Measurements from ENCODE around the gene NME3. TPM values are rescaled to one million over a fixed set of nuclear protein-coding genes. Genes with fewer than 3 reads are reported as not detected.

Gene NME3
- total and polyA plus RNA-seq, 9 of the 15 experiments (the other 6 are each of a cell fraction or from before 2014, with no cell fraction given), result 0.68 to 76.3 (median 11.5) TPM

DNA sequence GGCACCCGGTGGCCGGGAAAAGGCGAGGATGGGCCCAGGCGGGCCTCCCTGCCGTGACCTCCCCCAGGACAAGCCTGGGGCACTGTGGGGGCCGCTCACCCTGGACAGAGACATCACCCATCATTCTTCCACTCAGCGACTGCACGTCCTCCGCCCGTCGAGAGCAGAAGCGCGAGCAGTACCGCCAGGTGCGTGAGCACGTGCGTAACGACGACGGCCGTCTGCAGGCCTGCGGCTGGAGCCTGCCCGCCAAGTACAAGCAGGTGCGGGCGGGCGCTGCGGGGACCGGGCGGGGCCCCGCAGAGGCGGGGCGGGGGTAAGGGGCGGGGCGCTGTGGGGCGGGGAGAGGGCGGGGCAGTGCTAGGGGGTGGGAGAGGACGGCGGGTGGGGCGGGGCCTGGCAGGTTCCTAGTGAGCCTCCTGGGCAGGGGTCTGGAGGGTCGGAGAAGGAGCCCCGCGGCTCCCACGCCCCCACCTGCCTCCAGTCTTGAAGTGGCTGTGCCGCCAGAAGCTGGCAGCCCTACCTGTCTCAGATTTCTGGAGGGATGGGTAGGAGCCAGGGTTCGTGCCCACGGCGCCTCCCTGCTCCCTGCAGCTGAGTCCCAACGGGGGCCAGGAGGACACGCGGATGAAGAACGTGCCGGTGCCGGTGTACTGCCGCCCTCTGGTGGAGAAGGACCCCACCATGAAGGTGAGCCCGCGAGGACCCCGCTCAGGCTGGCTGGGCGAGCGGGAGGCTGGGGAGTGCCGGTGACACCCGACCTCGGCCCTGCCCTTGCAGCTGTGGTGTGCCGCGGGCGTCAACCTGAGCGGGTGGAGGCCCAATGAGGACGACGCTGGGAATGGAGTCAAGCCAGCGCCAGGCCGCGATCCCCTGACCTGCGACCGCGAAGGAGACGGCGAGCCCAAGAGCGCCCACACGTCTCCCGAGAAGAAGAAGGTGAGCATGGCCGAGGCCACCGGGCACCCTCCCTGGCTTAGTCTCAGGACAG lies 7.5 kb downstream of the NME3 start (continued):
- TF ChIP-seq ZNF311 (CRISPR knock-in tag; IDR thresholded peaks at IDR 0.05) (no peak), BRD9 (IDR thresholded peaks at IDR 0.05; ENCODE audit: low read depth, partially characterized antibody) (no peak), SRF (CRISPR knock-in tag; IDR thresholded peaks at IDR 0.05) (no peak), ZNF644 (tag; IDR thresholded peaks at IDR 0.05; ENCODE audit: low read depth) (no peak), ETS2 (tag; IDR thresholded peaks at IDR 0.05; ENCODE audit: borderline replicate concordance, poor library complexity, severe bottlenecking) (no peak), ZNF79 (CRISPR knock-in tag; IDR thresholded peaks at IDR 0.05; ENCODE audit: low read depth) (no peak), ILK (tag; IDR thresholded peaks at IDR 0.05; ENCODE audit: borderline replicate concordance, low read depth) (no peak), GATAD2B (IDR thresholded peaks at IDR 0.05; ENCODE audit: borderline replicate concordance) (no peak), NFYB (IDR thresholded peaks at IDR 0.05; ENCODE audit: extremely low read depth, insufficient read length) (no peak), SMARCA4 (IDR thresholded peaks at IDR 0.05) (no peak), FOXJ2 (tag; IDR thresholded peaks at IDR 0.05) (no peak), CXXC5 (CRISPR knock-in tag; IDR thresholded peaks at IDR 0.05) (peak; percentile 70), BACH1 (tag; IDR thresholded peaks at IDR 0.05) (no peak), CBFA2T2 (conservative IDR thresholded peaks at IDR 0.05) (0 out of 2 replicates have a peak, but pooled peaks have one; percentile 10), ZNF384 (IDR thresholded peaks at IDR 0.05; ENCODE audit: low read depth, low read length) (no peak), HDAC6 (IDR thresholded peaks at IDR 0.05; ENCODE audit: low read depth, low read length) (no peak)
- TF ChIP-seq, protein P1, sequence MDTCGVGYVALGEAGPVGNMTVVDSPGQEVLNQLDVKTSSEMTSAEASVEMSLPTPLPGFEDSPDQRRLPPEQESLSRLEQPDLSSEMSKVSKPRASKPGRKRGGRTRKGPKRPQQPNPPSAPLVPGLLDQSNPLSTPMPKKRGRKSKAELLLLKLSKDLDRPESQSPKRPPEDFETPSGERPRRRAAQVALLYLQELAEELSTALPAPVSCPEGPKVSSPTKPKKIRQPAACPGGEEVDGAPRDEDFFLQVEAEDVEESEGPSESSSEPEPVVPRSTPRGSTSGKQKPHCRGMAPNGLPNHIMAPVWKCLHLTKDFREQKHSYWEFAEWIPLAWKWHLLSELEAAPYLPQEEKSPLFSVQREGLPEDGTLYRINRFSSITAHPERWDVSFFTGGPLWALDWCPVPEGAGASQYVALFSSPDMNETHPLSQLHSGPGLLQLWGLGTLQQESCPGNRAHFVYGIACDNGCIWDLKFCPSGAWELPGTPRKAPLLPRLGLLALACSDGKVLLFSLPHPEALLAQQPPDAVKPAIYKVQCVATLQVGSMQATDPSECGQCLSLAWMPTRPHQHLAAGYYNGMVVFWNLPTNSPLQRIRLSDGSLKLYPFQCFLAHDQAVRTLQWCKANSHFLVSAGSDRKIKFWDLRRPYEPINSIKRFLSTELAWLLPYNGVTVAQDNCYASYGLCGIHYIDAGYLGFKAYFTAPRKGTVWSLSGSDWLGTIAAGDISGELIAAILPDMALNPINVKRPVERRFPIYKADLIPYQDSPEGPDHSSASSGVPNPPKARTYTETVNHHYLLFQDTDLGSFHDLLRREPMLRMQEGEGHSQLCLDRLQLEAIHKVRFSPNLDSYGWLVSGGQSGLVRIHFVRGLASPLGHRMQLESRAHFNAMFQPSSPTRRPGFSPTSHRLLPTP (IDR thresholded peaks at IDR 0.05; ENCODE audit: borderline replicate concordance, extremely low read depth, insufficient read length), result no peak
- TF ChIP-seq, protein P2, sequence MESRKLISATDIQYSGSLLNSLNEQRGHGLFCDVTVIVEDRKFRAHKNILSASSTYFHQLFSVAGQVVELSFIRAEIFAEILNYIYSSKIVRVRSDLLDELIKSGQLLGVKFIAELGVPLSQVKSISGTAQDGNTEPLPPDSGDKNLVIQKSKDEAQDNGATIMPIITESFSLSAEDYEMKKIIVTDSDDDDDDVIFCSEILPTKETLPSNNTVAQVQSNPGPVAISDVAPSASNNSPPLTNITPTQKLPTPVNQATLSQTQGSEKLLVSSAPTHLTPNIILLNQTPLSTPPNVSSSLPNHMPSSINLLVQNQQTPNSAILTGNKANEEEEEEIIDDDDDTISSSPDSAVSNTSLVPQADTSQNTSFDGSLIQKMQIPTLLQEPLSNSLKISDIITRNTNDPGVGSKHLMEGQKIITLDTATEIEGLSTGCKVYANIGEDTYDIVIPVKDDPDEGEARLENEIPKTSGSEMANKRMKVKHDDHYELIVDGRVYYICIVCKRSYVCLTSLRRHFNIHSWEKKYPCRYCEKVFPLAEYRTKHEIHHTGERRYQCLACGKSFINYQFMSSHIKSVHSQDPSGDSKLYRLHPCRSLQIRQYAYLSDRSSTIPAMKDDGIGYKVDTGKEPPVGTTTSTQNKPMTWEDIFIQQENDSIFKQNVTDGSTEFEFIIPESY (CRISPR knock-in tag; IDR thresholded peaks at IDR 0.05), result peak; percentile 99
